GM12878 (cell line): Measurements from ENCODE around the gene TM7SF2. TPM values are rescaled to one million over a fixed set of nuclear protein-coding genes. Genes with fewer than 3 reads are reported as not detected.
A peak's percentile ranks its signal among the peaks of the same experiment; 100 is the strongest.

ENCODE experiments used
- CHD1 ChIP-seq: IDR thresholded peaks from 2 replicates; pipeline ENCODE4 v1.6.1; 2012; ENCODE audit warnings: low read depth, low read length, improper control_type of control experiment
- CREM ChIP-seq: IDR thresholded peaks from 2 replicates; pipeline ENCODE4 v1.6.1; 2014; ENCODE audit warnings: antibody characterized with exemption, low read depth
- EED ChIP-seq: sonication (generic); IDR thresholded peaks from 2 replicates; pipeline ENCODE4 v1.6.1; 2016; ENCODE audit warnings: antibody characterized with exemption, low read depth
- ESRRA ChIP-seq: IDR thresholded peaks from 2 replicates; pipeline ENCODE4 v1.6.1; 2012; ENCODE audit warnings: mild to moderate bottlenecking, low read length, improper control_type of control experiment
- FOXM1 ChIP-seq: IDR thresholded peaks from 2 replicates; pipeline ENCODE4 v1.6.1; 2012; ENCODE audit warnings: low read depth, mild to moderate bottlenecking, inconsistent platforms, low read length, moderate library complexity
- NFYB ChIP-seq: IDR thresholded peaks from 2 replicates; pipeline ENCODE4 v1.6.1; 2011; ENCODE audit warnings: low read depth, mild to moderate bottlenecking, low read length, improper control_type of control experiment, moderate library complexity; ENCODE audit not compliant: insufficient read depth
- PAX5 ChIP-seq: IDR thresholded peaks from 2 replicates; pipeline ENCODE4 v1.6.1; 2011; ENCODE audit warnings: low read depth, low read length, borderline replicate concordance
- SP1 ChIP-seq: IDR thresholded peaks from one replicate; pipeline ENCODE4 v1.6.1; 2011; ENCODE audit warnings: low read depth, low read length
- SPI1 ChIP-seq: IDR thresholded peaks from 2 replicates; pipeline ENCODE4 v1.6.1; 2011; ENCODE audit warnings: low read depth, mild to moderate bottlenecking, low read length, moderate library complexity, borderline replicate concordance; ENCODE audit not compliant: insufficient read depth
- SREBF1 ChIP-seq: IDR thresholded peaks from 2 replicates; pipeline ENCODE4 v1.6.1; 2012; ENCODE audit warnings: mild to moderate bottlenecking, low read length
- ZNF274 ChIP-seq: IDR thresholded peaks from one replicate; pipeline ENCODE4 v1.8.0; 2011; ENCODE audit not compliant: insufficient read length, insufficient read depth
- polyA plus RNA-seq, 11 experiments: library from polyadenylated mRNA; depleted of rRNA in 4 of 11; unstranded in 6 of 11; stranded (reverse) in 5 of 11; fragments of >200 nt; fragmentation: Nextera tagmentation in 4 of 11; fragmentation: Illumina TruSeq in 1 of 11; extraction: Ambion mirVana in 4 of 11; extraction: Trizol in 1 of 11; gene quantifications; 1 replicate in 1 of 11; 2 replicates in 10 of 11; pipeline versions ENCODE4 v1.2.1 to v1.2.3, GENCODE V29; 2011 to 2016; ENCODE audit warnings: inconsistent platforms in 2 of 11, missing spikeins in 2 of 11, low read depth in 1 of 11
- total RNA-seq, 4 experiments: library from RNA; depleted of rRNA in 3 of 4; stranded (reverse); fragments of >200 nt in 3 of 4; fragmentation: Illumina TruSeq in 1 of 4; extraction: Trizol in 1 of 4; gene quantifications; 2 replicates each; pipeline versions ENCODE4 v1.2.1 to v1.2.3, GENCODE V29; 2013 to 2021
- TF ChIP-seq, protein P1 (sequence below): fragments of 450-650 bp; formaldehyde crosslinking; IDR thresholded peaks from 2 replicates; pipeline ENCODE4 v1.4.0; 2020; ENCODE audit warnings: mild to moderate bottlenecking, moderate library complexity
- TF ChIP-seq, protein P2 (sequence below): fragments of 450-650 bp; IDR thresholded peaks from 2 replicates; pipeline ENCODE4 v1.6.1; 2017; ENCODE audit warnings: low read depth, mild to moderate bottlenecking, moderate library complexity
- TF ChIP-seq, protein P3 (sequence below): IDR thresholded peaks from 2 replicates; pipeline ENCODE4 v1.6.1; 2012; ENCODE audit warnings: improper control_type of control experiment, low read depth, low read length; ENCODE audit not compliant: insufficient replicate concordance
- TF ChIP-seq, protein P4 (sequence below): fragments of 450-650 bp; IDR thresholded peaks from 2 replicates; pipeline ENCODE4 v1.6.1; 2017; ENCODE audit warnings: mild to moderate bottlenecking

TM7SF2 gene
- total and polyA plus RNA-seq, 10 of the 15 experiments (the other 5 are each of a cell fraction or from before 2014, with no cell fraction given) = 0.52 to 57.7 (median 20.7) TPM

DNA sequence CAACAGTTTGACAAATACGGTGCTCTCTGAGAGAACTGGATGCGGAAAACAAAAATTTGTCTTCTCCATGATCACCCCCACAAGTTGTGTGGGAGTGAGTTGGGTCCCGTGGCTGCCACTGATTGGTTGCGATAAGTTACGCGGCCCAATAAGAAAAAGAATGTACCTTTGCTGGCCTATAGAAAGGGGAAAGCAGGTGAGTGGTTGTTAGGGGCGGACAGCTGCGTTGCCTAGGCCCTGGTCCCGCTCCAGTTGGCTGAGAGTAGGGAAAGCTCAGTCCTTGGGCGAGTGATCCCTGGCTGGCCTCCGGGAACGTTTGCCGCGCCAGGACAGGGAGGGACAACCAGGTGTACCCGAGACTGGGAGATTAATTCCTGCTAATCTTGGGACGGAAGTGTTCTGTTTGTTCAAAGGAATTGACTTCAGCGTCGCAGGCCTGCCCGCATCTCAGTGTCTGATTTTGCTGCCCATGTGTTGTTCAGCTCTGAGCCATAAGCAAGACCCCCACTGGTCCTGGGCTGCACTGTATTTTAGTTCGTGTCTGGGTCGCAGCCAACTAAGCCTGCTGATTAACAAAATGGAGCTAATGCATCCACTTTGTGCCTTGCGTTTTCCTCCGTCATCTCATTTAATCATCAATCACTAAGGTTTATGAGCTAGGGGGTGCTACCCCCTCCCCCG lies 23.4 kb downstream of the TM7SF2 start (continued):
- TF ChIP-seq FOXM1 (peak; percentile 60; the same call in 1 of the 2 replicates), NFYB (peak; percentile 94), PAX5 (peak; percentile 50; the same call in 1 of the 2 replicates), ESRRA (no peak), ZNF274 (no peak), SPI1 (no peak), CHD1 (no peak), EED (peak; percentile 76), CREM (peak; percentile 6; the same call in 1 of the 2 replicates), SREBF1 (no peak), SP1 (peak; percentile 95)
- TF ChIP-seq, protein P1, sequence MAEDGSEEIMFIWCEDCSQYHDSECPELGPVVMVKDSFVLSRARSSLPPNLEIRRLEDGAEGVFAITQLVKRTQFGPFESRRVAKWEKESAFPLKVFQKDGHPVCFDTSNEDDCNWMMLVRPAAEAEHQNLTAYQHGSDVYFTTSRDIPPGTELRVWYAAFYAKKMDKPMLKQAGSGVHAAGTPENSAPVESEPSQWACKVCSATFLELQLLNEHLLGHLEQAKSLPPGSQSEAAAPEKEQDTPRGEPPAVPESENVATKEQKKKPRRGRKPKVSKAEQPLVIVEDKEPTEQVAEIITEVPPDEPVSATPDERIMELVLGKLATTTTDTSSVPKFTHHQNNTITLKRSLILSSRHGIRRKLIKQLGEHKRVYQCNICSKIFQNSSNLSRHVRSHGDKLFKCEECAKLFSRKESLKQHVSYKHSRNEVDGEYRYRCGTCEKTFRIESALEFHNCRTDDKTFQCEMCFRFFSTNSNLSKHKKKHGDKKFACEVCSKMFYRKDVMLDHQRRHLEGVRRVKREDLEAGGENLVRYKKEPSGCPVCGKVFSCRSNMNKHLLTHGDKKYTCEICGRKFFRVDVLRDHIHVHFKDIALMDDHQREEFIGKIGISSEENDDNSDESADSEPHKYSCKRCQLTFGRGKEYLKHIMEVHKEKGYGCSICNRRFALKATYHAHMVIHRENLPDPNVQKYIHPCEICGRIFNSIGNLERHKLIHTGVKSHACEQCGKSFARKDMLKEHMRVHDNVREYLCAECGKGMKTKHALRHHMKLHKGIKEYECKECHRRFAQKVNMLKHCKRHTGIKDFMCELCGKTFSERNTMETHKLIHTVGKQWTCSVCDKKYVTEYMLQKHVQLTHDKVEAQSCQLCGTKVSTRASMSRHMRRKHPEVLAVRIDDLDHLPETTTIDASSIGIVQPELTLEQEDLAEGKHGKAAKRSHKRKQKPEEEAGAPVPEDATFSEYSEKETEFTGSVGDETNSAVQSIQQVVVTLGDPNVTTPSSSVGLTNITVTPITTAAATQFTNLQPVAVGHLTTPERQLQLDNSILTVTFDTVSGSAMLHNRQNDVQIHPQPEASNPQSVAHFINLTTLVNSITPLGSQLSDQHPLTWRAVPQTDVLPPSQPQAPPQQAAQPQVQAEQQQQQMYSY = no peak
- TF ChIP-seq, protein P2, sequence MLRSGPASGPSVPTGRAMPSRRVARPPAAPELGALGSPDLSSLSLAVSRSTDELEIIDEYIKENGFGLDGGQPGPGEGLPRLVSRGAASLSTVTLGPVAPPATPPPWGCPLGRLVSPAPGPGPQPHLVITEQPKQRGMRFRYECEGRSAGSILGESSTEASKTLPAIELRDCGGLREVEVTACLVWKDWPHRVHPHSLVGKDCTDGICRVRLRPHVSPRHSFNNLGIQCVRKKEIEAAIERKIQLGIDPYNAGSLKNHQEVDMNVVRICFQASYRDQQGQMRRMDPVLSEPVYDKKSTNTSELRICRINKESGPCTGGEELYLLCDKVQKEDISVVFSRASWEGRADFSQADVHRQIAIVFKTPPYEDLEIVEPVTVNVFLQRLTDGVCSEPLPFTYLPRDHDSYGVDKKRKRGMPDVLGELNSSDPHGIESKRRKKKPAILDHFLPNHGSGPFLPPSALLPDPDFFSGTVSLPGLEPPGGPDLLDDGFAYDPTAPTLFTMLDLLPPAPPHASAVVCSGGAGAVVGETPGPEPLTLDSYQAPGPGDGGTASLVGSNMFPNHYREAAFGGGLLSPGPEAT = peak; percentile 85; the same call in 1 of the 2 replicates
- TF ChIP-seq, protein P3, sequence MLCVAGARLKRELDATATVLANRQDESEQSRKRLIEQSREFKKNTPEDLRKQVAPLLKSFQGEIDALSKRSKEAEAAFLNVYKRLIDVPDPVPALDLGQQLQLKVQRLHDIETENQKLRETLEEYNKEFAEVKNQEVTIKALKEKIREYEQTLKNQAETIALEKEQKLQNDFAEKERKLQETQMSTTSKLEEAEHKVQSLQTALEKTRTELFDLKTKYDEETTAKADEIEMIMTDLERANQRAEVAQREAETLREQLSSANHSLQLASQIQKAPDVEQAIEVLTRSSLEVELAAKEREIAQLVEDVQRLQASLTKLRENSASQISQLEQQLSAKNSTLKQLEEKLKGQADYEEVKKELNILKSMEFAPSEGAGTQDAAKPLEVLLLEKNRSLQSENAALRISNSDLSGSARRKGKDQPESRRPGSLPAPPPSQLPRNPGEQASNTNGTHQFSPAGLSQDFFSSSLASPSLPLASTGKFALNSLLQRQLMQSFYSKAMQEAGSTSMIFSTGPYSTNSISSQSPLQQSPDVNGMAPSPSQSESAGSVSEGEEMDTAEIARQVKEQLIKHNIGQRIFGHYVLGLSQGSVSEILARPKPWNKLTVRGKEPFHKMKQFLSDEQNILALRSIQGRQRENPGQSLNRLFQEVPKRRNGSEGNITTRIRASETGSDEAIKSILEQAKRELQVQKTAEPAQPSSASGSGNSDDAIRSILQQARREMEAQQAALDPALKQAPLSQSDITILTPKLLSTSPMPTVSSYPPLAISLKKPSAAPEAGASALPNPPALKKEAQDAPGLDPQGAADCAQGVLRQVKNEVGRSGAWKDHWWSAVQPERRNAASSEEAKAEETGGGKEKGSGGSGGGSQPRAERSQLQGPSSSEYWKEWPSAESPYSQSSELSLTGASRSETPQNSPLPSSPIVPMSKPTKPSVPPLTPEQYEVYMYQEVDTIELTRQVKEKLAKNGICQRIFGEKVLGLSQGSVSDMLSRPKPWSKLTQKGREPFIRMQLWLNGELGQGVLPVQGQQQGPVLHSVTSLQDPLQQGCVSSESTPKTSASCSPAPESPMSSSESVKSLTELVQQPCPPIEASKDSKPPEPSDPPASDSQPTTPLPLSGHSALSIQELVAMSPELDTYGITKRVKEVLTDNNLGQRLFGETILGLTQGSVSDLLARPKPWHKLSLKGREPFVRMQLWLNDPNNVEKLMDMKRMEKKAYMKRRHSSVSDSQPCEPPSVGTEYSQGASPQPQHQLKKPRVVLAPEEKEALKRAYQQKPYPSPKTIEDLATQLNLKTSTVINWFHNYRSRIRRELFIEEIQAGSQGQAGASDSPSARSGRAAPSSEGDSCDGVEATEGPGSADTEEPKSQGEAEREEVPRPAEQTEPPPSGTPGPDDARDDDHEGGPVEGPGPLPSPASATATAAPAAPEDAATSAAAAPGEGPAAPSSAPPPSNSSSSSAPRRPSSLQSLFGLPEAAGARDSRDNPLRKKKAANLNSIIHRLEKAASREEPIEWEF = no peak
- TF ChIP-seq, protein P4, sequence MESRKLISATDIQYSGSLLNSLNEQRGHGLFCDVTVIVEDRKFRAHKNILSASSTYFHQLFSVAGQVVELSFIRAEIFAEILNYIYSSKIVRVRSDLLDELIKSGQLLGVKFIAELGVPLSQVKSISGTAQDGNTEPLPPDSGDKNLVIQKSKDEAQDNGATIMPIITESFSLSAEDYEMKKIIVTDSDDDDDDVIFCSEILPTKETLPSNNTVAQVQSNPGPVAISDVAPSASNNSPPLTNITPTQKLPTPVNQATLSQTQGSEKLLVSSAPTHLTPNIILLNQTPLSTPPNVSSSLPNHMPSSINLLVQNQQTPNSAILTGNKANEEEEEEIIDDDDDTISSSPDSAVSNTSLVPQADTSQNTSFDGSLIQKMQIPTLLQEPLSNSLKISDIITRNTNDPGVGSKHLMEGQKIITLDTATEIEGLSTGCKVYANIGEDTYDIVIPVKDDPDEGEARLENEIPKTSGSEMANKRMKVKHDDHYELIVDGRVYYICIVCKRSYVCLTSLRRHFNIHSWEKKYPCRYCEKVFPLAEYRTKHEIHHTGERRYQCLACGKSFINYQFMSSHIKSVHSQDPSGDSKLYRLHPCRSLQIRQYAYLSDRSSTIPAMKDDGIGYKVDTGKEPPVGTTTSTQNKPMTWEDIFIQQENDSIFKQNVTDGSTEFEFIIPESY = no peak
